NOMO-1 treated with dmso at 0.1 percent for 144 hours (cell line): ENCODE results near the gene TNNI3K.

Experiments
- DNase-seq: peaks from one replicate; lab custom pipeline; 2025; ENCODE audit not compliant: unreplicated experiment; lab: John Stamatoyannopoulos, UW

TNNI3K gene

DNA sequence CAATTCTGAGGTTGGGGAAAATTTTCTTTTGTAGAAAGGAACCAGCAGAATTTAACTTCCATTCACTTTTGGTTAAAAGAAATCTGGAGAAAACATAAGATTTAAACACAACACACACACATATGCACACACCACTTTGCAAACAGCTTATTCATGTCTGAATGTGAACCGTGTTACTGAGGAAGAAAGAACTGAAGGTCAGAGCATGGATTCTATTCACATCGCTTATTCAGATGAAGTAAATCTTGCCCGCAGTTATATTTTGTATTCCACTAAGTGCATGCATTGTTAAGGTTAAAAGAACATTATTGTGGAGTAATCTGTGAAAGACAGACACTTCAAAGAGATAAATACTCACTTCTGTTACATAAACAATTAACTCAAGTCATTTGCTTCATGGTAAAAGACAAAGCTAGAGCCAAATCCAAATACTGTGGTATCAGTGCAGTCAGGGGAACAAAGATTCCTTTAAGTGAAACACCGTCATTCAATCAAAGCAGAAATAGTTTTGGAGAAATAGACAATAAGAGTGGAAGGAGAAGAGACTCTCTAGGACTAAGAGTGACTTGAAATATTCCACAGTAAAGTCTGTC, 195.3 kb downstream of the TNNI3K start:
- DNase-seq: no peak

DNA sequence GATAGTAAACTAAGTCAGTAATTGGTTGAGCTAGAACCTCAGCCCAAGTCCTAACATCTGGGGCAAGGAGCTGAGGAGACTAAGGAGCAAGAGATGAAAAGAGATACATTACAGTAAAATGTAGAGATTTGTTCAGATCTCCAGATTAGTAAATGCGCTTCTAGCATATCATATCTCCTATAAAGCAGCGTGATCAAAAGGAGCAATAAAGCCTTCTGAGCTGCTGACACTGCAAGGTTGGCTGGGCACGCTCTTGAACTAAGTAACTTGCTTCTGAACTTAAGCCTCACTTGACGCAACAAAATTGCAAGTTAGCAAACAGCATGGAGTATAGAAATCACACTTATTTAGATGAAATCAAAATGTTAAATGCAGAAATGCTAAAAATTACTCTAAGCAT, 196.3 kb downstream of the TNNI3K start:
- DNase-seq: no peak

DNA sequence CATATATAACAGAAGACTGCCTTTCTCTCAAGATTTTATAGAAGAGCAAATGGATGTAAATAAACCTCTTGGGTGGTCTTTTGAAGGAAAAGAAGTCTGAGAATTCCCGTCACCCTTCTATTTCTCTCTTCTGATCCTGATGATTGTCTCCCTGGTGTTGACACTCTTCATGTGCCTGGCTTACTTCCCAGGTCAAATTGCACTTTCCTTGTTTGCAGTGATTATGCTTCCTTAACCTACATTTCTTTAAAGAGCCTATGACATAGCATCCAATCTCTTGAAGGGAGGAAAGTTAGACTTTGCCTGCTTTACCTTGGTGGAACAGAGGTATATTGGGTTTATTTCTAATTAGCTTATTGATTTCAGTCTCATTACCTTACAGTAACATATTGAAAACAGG, 197.1 kb downstream of the TNNI3K start:
- DNase-seq: no peak

DNA sequence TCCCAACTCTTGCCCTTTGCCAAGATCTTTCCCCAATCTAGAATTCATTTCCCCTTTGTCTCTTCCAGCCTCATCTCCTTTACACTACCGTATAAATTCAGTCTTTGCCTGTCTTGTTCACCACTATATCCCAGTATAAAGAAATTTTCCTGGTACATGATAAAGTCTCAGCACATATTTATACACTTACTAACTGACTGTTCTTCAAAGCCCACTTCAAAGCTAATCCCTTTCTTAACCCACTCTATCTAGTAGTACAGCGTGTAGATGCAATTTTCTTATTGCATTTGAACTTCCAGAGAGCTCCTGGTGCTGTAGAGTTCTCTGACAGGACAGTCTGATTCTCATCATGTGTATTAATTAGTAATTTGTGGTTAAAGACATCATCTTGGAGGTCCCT, 199.1 kb downstream of the TNNI3K start:
- DNase-seq: no peak

DNA sequence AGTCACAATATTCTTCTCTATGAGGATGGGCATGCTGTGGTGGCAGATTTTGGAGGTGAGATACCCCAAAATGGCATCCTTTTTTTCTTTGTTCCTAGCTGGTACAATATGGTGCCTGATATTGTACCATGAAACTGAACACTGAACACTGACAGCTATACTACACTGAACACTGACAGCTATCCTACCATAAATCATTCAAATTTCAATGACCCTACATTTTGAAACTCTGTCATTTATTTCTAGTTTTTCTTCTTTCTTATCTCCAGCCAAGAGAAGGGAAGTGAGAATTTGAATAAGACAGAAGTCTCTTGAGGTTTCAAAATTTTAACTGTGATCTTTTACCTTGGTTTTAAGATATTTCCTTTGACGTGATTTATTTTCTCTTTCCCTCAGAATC, 200.9 kb downstream of the TNNI3K start:
- no peak for DNase-seq

DNA sequence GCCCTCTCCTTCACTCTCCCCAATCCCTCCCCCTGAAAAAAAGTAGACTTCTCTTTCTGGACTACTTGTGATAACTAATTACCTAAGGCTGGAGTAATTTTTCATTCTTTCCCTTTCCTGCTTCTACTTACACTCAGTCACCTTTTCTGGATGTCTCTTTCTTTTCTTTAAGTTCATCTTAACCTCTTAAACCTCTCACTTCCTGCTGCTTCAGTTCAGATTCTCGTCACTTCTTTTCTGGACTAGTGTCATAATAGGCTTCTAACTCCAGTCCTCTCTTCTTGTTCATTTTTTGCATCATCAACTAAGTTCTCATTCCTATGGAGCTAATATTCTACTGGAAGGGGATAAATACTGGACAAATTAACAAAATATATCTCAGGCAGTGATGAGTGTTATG, 201.8 kb downstream of the TNNI3K start:
- DNase-seq: no peak

DNA sequence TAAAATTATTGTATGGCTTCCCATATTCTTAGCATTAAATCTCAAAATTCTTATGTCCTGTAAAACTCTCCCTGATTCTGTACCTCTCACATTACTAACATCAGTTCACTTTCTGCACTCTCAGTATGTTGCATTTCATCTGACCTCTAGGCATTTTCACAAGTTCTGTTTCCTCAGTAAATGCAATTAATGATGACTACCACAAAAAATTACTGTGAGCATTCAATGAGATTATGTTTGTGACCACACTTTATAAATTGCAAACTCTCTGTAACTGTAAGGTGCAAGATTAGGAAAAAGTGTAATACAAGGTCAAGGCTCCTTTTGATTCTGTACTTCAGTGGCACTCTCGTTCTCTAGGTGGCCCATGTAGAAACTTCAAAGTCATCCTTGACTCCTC, 216.8 kb downstream of the TNNI3K start:
- DNase-seq: no peak

DNA sequence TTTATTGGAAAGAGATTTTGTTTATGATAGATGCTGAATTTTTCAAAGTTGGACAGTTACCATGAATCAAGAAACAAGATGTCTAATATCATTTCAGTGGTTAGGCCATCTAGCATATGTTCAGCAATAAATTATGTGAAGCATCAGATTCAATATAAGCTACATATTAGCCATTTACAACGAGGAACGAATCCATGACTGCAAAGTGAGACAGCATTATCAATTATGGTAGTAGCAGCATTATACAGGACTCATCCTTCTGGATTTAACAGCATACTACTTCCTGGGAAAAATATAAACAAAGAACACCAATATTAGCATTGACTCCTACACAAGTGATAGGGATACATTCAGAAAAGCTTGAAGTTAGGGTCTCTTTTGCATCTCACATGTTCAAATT, 218.1 kb downstream of the TNNI3K start:
- no peak for DNase-seq

DNA sequence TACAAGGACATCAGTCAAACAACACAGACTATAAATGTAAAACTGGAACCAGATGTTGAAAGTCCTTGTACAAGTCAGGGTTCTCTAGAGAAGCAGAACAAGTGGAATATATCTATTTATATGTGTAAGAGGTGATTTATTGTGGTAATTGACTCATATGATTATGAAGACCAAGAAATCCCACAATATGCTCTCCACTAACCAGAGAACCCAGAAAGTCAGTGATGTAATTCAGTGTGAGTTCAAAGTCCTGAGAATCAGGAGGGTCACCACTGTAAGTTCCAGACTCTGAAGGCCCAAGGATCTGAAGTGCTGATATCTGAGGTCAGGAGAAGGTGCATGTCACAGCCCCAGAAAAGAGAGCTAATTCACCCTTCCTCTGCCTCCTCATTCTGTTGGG, 220.2 kb downstream of the TNNI3K start:
- DNase-seq: no peak

DNA sequence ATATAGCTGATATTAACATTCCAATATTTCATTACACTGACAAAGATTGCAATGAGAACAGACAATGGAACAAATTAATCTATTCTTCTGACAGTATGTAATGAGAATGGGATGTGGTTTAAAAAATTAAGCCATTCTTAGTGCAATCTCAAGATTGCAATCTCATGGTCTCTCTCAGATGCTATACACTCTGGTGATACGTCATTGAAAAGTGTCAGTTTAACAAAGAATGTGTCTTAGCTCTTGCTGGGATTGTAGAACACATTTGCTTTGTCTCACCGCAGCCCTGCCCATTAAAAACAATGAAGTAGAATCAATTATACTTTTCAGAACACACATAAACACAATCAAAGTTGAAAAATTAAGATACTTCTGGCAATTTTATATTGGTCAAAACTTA, 222.1 kb downstream of the TNNI3K start:
- no peak for DNase-seq

DNA sequence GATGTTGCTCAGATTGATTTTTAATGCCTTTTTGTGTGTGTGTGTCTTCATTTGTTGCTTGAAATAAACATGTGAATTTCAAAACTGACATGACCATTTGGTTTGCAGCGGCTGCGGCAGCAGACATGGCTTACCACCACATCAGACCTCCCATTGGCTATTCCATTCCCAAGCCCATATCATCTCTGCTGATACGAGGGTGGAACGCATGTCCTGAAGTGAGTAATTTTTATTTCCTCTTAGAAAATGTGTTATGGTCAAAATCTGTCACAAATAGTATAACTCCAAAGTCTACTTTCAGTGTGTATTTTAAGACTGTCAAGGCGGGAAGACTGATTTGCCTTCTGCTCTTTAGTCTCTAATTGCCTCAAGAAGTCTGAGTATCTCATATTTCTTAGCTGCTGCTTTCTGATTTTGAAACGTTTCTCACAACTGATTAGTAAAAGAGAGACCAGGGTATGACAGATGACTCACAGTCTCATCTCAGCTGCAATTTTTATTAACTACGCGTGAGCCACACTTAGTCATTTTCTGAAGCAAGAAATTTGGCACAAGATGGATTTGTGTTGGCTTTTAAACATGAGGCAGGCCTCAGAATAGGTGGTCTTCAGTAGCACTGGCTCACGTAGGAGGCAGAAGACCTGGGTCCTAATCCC, 228.3 kb downstream of the TNNI3K start:
- no peak for DNase-seq

DNA sequence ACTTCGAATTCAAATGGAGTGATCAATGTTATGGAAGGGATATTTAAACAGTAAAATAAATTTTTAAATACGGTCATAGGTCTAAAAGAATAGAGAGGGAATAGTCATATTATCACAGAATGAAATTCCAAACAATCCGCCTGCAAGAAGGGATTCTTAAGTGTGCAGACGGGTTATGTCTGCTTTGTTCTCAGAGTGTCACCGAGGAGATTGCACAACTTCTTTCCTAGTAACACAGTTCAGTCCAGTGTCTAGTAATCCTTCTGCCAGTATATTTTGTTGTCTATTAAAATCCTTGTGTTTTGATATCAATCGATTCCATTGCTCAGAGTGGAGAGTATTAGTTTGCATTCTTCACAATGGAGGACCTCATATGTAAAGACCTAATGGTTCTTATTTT, 228.8 kb downstream of the TNNI3K start:
- no peak for DNase-seq

DNA sequence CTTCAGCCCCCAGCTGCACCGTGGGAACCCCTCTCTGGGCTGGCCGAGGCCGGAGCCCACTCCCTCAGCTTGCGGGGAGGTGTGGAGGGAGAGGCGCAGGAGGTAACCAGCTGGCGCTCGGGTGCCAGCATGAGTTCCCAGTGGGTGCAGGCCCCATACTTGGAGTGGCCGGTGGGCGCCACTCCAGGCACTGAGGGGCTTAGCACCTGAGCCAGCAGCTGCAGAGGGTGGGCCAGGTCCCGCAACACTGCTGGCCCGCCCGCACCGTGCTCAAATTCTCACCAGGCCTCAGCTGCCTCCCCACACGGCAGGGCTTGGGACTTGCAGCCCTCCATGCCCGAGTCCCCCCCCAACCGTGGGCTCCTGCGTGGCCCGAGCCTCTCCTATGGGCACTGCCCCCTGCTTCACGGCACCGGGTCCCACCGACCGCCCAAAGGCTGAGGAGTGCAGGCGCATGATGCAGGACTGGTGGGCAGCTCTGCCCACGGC, 230.1 kb downstream of the TNNI3K start:
- no peak for DNase-seq

DNA sequence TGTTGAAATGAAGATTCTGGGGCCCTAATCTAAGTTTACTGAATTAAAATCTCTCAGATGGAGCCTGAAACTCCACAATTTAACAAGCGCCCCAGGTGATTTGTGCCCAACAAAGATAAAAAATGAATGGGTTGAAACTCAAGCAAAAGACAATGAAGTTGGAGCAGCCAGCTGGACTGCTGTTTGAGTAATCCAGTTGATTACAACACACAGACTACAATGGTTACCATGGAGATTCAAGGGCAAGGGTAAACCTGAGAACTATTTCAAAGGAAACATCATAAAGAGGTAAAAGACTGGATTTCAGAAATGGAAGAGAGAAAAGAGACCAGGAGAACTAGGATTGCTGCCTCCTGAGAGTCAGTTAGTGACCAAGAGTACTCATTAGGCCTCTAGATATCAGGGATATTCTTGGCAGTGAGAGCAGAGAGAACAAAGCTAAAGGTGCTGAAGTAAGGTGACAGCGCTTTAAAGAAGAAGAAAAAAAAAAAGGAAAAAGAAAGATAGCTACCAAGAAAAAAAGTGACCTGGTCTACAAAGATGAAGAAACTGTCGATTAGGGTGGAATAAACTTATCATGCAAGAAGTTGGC, 232.7 kb downstream of the TNNI3K start:
- no peak for DNase-seq

DNA sequence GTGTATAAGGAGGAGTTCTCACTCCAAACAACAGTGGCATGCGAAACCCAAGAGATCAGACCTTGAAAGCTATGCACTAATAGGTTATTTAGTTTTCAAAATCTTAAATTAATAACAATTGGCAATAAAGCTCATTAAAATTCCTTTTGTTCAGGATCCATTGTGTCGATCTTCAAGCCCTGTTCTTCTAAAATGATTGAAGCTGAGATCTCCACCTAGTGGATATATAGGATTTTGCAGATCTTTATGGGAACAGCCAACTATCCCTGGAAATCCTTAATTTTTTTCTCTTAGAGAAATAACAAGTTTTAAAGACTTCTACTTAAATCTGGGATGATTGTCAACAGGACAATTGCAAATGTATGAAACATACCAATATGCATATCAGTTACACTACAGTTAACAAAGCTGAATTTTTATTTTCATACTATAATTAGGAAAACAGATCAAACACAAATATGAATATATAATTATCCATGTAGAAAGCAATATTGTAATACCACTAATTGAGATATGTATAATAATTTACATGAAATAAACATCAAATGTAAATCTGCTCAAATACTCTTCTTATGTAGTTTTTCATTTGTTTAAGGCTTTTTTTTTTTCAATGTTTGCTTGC, 233.9 kb downstream of the TNNI3K start:
- no peak for DNase-seq

DNA sequence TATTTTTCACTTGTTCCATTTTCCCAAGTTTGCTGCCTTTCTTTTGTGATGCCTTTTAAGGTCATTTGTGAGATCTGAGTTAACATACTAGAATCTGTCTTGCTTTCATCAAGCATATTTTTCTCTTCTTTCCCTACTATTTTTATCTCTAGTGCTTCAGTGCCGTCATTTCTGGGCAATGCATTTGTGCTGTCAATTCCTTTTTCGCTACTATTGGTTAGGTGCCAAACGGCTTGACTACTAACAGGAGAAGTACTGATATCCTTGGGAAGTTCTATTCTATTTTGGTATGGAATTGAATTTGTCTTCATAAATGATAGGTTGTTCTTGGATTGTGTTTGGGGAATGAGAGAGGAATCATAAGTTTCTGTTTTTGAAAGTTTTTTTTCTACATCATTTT, 235.1 kb downstream of the TNNI3K start:
- no peak for DNase-seq

DNA sequence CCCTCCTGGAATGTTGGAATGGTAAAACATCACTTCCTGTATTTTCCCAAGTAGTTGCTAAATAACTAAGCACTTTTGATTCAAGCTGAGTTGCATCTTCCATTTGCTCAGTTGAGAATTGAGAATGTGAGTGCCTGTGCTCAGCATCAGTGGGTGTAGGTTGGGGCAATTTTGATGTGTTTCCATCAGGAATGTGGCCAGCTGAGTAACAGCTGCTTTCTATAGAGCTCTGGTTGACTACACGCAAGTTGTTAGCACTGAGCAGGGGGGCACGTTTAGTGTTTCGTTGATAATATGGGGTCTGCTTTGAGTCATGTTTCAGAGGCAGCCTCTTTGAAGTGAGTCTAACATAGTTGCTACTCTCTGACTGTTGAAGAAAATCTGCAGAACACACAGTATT, 235.7 kb downstream of the TNNI3K start:
- no peak for DNase-seq

DNA sequence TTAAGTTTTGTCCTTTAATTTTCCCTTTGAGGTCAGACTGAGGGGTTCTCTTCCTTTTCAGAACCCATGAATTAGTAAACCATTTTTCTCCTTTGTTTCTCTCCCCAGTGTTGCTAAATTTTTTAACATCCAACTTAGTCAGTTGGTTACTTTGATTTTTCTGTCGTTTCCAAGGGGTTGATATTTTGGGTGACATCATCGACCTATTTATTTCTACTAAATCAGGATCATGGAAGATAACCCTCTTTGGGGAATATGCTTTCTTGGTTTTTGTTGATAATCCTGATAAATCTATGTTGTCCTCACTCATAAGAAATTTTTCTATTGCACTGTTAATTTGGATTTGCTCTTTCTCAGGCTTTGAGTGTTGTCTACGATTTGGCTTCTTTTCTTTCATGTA, 236.3 kb downstream of the TNNI3K start:
- no peak for DNase-seq

DNA sequence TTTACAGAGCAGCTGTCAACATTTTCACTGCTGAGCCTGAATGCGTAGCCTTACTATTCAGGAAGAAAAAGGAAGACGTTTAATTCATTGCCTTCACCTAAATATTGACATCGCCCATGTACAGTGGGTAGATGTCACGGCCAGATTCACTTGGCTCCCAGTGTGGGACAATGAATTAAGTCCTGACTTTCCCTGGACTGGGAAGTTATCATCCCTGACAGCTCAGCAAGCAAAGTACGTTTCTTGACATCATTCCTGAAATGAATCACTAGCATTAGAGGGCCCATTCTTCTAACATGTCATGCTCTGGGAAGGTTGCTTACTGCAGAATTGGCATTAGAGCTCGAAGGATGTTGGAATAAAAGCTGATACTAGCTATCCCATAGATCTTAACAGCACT, 239.4 kb downstream of the TNNI3K start:
- DNase-seq: no peak

DNA sequence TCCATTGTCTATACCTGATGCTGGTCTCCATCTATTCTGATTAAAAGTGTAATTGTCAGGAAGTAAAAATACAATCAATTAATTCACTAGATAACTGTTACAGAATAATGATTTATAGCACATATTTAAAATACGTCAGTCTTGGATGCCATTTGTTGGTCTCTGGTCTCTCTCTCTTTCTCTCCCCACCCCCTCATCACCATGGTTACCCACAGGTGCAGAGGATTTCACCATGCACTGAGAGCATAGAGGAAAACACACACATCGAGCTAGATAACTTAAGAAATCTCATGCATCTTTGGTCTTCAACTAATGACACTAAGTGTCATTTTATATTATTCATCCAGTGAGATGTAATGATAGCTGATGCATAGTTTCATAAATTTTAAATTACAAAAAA, 243.8 kb downstream of the TNNI3K start:
- no peak for DNase-seq

DNA sequence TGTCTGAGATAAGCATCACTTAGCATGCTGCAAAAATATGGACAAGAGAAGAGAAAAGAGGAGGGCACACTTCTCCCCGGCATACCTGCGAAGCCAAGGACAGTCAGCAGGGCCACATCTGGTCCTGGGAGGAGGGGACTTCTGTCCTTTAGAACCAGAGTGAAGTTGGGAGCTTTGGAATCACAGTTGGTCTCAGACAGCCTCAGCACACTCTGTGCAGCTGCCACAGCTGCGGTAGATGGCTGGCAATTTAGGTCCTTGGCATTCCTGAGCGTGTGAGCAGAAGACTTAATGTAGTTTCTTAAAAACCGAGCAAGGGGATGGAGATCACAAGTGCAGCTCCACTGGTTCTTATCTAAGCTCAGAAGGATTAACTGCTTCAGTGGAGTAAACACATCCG, 244.9 kb downstream of the TNNI3K start:
- no peak for DNase-seq

DNA sequence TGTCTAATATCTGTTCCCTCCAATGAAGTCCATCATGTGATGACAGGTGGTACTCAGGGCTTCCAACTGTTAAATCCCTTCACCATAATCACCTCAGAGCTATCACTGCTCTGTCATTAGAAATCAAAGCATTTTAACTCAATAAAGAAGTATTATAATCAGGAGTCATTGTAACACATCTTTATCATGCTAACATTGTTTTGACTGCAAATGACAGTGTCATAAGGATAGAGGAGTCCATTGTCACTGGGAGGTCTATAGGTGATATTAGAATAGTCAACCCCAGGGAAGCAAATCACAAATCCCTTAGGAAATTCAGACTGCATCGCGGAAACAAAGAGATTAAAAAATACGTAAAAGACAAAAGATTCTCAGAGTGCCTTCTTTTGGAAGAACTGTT, 246.4 kb downstream of the TNNI3K start:
- DNase-seq: no peak
